GM19397 (cell line): ENCODE results near the gene SPATA2.
A peak's percentile ranks its signal among the peaks of the same experiment; 100 is the strongest.
"Not testable (repeated sequence)": the region's sequence is repeated elsewhere in the genome, so short reads cannot be mapped to it uniquely, and the experiment has no call there.

Source experiments
- ATAC-seq: cut with Tn5 transposase; IDR thresholded peaks from one replicate; pipeline ENCODE4 v1.9.1; 2021; ENCODE audit warnings: mild to moderate bottlenecking, moderate library complexity; ENCODE audit not compliant: unreplicated experiment

The SPATA2 gene, protein sequence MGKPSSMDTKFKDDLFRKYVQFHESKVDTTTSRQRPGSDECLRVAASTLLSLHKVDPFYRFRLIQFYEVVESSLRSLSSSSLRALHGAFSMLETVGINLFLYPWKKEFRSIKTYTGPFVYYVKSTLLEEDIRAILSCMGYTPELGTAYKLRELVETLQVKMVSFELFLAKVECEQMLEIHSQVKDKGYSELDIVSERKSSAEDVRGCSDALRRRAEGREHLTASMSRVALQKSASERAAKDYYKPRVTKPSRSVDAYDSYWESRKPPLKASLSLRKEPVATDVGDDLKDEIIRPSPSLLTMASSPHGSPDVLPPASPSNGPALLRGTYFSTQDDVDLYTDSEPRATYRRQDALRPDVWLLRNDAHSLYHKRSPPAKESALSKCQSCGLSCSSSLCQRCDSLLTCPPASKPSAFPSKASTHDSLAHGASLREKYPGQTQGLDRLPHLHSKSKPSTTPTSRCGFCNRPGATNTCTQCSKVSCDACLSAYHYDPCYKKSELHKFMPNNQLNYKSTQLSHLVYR

DNA sequence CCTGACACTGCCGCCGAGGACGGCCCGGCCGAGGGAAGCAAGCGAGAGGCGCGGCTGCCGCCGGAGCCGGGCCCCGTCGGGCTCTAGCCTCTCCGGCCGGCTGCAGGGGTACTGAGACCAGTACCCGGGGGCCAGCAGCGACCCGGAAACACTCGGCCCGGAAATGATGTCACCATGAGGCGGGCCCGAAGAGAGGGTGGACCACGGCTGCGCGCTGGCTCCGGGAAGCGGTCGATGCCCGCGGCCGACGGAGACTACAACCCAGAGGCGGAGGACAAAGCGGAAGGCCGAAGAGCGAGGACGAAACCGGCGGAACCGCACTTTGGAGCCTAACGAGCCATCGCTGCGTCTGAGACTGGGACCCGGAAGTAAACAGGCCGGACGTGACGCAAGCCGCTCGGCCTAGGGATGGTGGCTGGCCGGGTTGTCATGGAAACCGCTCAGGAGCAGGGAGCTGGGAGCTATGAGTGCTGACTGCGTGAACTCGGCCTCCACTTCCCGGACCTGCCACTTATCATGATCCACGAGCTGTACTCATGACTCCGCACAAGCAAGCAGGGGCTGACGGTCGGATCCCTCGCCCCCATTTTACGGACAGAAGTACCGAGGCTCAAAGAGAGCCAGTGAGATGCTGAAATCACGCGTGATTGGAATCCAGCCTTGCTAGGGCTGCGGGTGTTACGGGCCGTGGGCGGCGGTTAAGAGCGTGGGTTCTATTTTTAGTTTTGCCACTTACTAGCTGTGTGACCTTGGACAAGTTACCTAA is at the start of gene SPATA2:
Gene SPATA2, minus strand, starts transcription at position 150 of the 766 bp plus-strand sequence. CDS start 7,039 bp downstream, outside the sequence.
- peak; percentile 85 for ATAC-seq

DNA sequence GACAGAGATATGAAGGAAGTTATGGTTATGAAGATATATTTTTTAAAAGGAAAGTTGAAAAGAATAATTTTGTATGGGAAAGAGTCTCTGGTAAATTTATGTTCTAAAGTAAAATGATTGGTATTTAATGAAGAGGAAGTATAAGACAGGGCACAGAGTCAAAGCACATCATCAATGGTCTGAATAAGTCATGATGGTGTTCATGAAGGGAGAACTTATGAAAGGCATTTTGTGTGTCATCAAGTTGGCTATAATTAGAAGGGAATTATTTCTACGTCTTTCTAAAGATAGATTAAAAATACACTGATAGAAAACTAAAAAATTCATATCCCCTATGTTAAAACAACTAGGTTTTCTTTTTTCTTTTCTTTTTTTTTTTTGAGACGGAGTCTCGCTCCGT is 46.1 kb upstream of the SPATA2 start:
- no peak for ATAC-seq

DNA sequence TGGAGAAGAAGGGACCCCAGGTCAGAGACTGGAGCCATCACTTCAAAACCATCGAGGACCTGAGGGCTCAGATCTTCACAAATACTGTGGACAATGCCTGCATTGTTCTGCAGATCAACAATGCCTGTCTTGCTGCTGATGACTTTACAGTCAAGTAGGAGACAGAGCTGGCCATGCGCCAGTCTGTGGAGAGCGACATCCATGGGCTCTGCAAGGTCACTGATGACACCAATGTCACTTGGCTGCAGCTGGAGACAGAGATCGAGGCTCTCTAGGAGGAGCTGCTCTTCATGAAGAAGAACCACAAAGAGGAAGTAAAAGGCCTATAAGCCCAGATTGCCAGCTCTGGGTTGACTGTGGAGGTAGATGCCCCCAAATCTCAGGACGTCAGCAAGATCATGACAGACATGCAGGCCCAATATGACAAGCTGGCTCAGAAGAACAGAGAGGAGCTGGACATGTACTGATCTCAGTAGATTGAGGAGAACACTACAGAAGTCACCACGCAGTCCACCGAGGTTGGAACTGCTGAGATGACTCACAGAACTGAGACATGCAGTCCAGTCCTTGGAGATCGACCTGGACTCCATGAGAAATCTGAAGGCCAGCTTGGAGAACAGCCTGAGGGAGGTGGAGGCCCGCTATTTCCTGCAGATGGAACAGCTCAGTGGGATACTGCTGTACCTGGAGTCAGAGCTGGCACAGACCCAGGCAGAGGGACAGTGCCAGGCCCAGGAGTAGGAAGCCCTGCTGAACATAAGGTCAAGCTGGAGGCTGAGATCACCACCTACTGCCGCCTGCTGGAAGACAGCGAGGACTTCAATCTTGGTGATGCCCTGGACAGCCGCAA is 42.0 kb upstream of the SPATA2 start:
- not testable (repeated sequence) for ATAC-seq

DNA sequence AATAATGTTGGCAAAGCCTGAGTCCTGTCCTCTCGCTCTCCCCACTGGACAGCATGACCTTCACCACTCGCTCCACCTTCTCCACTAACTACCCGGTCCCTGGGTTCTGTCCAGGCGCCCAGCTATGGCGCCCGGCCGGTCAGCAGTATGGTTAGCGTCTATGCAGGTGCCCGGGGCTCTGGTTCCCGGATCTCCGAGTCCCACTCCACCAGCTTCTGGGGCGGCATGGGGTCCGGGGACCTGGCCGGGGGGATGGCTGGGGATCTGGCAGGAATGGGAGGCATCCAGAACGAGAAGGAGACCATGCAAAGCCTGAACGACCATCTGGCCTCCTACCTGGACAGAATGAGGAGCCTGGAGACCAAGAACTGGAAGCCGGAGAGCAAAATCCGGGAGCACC is 41.4 kb upstream of the SPATA2 start:
- ATAC-seq = no peak

DNA sequence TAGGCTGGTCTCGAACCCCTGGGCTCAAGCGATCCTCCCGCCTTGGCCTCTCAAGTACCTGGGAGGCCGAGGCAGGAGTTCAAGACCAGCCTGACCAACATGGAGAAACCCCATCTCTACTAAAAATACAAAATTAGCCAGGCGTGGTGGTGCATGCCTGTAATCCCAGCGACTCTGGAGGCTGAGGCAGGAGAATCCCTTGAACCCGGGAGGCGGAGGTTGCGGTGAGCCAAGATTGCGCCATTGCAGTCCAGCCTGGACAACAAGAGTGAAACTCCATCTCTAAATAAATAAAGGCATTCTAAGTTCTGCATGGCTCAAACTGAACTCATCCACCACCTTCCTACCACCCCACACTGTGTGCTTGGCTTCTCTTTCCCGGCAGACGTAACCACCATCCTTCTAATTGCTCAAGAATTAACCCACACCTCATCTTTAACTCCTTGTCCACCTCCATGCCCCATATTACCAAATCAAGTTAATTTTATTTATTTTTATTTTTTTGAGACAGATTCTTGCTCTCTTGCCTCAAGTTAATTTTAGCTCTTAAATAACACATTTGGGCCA is 40.6 kb upstream of the SPATA2 start:
- not testable (repeated sequence) for ATAC-seq

DNA sequence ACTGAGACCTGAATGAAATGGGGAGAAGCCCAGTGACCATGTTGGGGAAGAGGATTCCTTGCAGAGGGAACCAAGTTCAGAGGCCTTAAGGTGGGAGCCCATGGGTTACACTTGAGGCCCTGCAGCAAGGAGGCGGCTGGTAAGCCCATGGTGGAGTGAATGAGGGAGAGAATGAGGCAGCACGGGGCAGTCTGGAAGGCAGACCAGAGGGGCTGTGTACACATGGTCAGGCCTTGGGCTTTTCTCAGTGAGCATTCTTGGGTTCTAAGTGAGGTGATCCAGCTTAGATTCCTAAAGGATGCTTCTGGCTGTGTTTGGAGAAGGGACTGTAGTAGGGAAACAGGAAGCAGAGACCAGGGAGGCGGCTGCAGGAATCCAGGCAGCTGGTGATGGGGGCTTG is 39.8 kb upstream of the SPATA2 start:
- no peak for ATAC-seq

DNA sequence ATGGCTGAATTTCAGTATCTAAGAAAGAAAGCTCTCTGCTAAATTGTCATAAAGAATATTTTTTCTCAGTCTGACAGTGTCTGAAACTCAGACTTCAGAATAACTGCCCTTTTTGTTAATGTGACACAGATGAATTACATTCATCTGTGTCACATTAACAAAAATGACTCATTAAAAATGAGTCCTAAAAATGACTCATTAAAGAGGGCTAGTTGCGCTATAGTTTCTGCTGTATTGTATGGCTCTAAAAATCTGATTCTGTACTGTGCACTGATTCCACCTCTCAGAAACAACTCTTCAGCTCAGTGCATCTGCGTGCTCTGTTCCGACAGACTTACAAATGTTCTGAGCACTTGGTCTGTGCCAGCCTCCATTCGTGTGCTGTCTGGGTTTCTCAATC is 35.8 kb upstream of the SPATA2 start:
- ATAC-seq = no peak

DNA sequence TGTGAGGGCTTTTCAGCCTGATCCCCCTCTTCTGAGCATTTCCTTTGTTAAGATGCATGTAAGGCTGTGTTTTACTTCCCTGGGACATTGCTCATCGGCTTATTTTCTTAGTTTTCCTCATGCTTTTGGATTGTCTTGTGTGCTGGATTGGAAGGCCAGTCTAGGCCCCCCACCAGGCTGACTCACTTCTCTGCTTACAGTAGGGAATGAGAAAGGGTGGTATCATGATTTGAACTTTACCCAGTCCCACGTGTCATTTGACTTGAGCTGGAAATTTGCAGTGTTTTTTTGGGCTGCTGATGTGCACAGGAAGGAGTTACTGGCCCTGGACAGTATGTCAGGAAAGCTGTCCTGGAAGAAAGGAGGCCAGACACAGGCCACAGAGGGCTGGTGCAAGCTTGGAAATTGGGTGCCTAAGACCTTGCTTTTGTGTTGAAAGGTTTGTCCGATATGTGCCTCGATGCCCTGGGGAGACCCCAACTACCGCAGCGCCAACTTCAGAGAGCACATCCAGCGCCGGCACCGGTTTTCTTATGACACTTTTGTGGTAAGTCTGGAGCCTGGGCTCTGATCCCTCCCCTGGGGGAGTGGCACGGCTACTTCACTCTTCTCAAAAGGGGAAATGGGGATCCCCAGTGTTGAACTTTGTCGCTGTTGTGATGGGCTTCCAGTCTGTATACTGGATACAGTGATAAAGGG is 33.6 kb upstream of the SPATA2 start:
- ATAC-seq = no peak

DNA sequence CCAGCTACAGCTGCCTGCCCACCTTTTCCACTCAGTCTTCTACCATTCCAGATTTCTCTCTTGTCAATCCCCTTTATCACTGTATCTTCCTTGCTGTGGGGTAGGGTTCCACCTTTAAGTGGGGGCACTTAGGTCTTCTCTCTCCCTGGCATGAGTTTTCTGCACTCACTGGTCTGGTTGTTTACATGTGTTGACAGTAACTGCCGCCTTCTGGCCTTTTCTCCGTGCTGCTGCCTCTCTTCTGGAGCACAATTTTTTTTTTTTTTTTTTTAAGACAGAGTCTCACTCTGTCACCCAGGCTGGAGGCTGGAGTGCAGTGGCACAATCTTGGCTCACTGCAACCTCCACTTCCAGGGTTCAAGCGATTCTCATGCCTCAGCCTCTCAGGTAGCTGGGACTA is 32.8 kb upstream of the SPATA2 start:
- ATAC-seq = no peak

DNA sequence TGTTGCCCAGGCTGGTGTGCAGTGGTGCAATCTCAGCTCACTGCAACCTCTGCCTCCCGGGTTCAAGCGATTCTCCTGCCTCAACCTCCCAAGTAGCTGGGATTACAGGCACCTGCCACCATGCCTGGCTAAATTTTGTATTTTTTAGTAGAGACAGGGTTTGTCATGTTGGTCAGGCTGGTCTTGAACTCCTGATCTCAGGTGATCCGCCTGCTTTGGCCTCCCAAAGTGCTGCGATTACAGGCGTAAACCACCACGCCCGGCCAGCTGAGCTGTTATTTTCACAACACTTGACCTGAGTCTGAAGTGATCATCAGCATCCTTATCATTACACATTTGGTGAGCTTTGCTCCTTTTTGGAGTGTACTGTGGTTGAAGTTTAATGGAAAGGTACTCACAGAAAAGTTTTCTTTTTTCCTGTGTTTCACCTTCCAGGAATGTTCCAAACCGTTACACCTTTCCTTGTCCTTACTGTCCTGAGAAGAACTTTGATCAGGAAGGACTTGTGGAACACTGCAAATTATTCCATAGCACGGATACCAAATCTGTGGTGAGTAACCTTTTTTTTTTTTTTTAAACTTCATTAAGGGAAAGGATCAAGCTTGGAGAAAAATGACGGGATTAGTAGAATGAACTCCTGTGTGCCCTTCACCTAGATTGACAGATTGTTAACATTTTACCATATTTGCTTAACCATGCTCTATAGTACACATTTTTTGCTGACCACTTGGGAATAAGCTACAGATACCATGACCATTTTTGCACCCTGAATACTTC is 30.6 kb upstream of the SPATA2 start:
- ATAC-seq = no peak

DNA sequence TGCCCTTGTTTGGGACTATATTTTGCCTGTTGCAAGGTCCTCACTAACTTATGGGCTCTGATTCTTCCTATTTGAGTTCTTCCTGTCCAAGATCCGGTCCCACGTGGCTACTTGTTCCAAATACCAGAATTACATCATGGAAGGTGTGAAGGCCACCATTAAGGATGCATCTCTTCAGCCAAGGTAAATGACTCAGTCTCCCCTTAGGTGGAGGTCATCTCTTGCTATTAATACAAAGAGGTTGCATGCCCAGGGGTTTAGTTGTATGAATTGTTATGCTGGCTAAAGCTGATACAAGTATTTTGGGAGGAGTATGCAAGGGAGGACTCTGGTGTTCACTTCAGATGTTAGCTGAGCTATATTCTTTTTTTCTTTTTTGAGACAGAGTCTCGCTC is 30.0 kb upstream of the SPATA2 start:
- no peak for ATAC-seq

DNA sequence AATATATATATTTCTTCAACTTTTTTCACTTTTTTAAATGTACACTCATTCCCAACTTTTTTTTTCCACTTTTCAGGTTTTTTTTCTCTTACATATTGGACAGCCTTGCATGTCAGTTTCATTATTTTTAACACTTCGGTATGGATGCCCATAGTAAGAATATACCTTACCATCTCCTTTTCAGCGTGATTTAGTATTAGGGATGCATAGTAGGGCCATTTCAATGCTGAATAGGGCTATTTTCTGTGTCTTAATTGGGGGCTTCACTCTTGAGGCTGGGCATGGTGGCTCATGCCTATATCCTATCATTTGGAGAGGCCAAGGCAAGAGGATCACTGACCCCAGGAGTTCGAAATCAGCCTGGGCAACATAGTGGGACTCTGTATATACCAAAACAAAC is 27.6 kb upstream of the SPATA2 start:
- no peak for ATAC-seq

DNA sequence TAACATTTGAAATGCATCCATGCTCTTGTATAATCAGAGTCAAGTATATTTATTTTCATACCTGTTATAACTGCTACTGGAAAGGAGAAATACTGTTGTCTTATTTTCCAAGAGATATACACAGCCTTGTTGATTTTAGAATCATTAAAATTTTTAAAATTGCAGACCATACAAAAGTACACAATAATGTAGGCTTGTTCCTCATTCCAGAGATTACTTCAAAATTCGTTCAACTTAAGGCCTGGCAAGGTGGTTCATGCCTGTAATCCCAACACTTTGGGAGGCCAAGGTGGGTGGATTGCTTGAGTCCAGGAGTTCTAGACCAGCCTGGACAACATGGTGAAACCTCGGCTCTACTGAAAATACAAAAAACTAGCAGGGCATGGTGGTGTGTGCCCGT is 27.0 kb upstream of the SPATA2 start:
- ATAC-seq = no peak

DNA sequence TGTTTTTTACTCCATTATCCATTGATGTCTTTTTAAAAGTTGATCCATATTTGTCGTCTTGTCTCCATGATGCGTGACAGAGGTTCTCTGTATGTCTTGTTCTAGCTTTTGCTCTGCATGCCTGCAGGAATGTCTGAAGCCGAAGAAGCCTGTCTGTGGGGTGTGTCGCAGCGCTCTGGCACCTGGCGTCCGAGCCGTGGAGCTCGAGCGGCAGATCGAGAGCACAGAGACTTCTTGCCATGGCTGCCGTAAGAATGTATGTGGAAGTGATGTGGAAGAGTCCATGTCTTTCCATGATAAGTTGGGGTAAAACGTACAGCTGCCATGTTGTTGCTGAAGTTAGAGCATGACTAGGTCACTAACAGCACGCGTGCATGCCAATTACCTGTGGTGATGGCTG is 26.1 kb upstream of the SPATA2 start:
- no peak for ATAC-seq

DNA sequence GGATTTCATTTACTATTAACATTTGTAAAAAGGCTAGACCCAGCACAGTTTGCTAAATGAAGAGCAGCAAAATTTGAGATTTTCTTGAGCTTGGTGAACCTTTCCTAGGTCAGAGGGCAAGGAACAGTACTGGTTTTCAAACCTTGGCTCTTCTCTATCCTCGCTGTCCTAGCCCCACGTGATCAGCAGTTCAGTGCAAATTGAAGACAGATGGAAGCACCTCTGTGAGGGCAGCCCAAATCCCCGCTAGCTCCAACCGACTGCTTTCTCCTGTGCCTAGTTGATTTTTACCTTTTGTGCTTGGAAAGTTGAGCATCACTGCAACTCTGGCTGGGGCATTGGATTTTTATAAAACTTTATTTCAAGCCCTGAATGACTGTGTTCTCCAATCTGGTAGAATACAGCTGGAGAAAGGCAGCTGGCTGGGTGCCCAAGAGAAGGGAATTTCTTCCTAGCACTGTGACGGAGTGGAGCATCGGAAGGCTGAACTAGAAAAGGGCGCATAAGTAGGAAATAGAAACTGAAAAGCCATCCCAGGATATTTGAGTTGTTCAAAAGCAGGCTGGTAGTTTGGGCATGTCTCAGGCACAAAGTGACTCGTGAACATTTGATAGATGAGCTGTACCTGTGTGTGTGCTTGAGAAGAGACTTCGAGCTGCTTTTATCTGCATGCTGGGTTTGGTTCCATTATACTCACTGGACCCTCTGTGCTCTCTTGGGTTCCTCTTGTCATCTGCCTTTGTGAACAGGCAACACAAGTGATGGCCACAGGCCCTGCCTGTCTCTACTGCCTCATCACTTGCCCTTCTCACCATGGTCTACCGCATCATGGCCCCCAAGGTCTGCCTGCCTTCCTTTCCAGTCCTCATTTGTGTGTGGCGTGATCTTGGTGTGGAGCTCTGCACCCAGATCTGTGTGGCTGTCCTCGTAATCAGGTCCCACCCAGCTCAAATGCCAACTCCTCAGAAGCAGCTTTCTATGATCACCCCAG is 23.1 kb upstream of the SPATA2 start:
- ATAC-seq = no peak

DNA sequence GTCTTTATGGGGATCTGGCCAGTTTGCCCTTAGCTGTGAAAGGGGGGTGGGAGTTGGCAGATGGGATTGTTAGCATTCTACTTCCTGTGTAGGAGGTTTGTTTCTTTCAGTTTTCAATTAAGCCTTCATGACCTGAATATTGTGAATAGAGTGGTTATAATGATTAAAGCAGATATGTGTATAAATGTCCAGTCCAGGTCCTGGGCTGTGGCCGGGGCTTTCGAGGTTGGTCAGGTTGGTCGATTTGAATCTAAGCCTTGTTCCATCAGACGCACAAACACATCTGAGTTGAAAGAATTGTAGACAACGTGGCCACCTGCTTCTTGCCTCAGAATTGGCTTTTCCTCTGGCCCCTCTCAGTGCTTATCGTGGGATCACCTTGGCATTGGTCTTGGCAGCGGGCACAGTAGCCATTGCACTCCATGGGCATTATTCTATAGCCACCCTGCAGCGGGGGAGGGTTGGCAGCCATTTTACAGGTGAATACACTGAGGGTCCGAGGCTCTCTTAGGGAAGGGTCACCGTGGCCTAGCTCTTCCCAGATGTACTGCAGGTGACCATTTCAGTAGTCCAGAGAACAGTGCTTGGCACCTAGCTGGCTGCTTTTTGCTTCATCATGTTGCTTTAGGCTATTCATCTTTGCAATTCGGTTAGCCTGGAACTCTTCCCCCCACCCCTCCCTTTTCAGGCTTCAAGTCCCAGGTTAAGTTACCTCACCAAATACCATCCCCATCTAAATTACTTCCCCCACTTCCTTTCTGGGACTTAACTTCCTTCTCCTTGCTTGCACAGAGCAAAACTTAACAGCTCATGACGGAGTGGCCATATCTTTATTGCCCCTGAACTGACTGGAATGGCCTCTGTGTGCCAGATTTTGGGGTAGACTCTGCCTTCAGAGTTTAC is 21.9 kb upstream of the SPATA2 start:
- no peak for ATAC-seq
